GM12878 (cell line): ENCODE measurements around the gene SRSF3.

Source experiments
- BCL11A ChIP-seq: IDR thresholded peaks from 2 replicates; pipeline ENCODE4 v1.6.1; 2011; ENCODE audit warnings: low read depth, low read length
- NR2F1 ChIP-seq: fragments of 450-650 bp; conservative IDR thresholded peaks from 2 replicates; pipeline ENCODE4 v1.6.1; 2017; ENCODE audit warnings: mild to moderate bottlenecking
- POLR2A ChIP-seq: IDR thresholded peaks from 2 replicates; pipeline ENCODE4 v1.6.1; 2011; ENCODE audit warnings: low read depth, mild to moderate bottlenecking, low read length

DNA sequence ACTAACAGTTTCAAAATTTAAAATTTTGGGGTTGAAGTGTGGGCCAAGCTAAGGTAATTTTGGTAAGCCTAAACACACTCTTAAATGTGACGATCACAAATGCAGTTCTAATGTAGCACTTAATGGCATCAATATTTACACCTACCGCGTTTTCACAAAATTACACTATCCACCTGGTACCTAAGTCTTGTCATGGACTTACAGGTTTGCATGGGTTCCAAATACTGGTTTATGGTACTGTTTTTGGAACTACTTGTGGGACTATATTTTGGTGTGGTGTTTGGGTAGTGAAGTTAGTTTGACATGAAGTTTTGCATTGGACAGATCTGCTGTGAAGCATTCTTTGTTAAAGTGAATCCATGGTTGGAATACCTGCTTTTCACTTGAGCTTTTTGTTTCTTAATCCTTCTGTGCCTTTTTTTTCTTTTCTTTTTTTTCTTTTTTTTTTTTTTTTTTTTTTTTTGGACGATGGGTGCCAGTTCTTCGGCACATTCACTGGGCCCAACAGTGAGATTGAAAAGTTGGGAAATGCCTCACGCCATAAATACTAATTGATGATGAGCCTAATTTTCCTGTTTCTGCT is 6.5 kb downstream of the SRSF3 start:
- TF ChIP-seq NR2F1 = no peak
- no peak for TF ChIP-seq POLR2A
- no peak for TF ChIP-seq BCL11A
